GM12875 (cell line): ENCODE data around the gene GPC5.

Experiments
- H3K4me3 ChIP-seq: one replicate; pipeline ENCODE4 v1.5.1; 2011; ENCODE audit warnings: low read depth, low read length, control low read depth
- CTCF ChIP-seq: IDR thresholded peaks from 2 replicates; pipeline ENCODE4 v1.5.1; 2011; ENCODE audit warnings: low read depth, mild to moderate bottlenecking, control low read depth, inconsistent platforms, low read length, moderate library complexity, borderline replicate concordance; ENCODE audit not compliant: insufficient read depth

The GPC5 gene

GRCh38 chr13:92143766-92144165 is 745.3 kb downstream of the GPC5 start:
- no peak overlapping the region for H3K4me3 ChIP-seq
- TF ChIP-seq CTCF = no peak

- H3K4me3 ChIP-seq = no peak overlapping the region
- TF ChIP-seq CTCF = no peak
Measured at GRCh38 chr13:92150606-92151005, 752.2 kb downstream of the GPC5 start.

GRCh38 chr13:92158346-92158745 is 759.9 kb downstream of the GPC5 start:
- no peak for TF ChIP-seq CTCF
- H3K4me3 ChIP-seq = no peak overlapping the region

- H3K4me3 ChIP-seq = no peak overlapping the region
- TF ChIP-seq CTCF = no peak
Measured at GRCh38 chr13:92164822-92165221, 766.4 kb downstream of the GPC5 start.

- TF ChIP-seq CTCF = no peak
- H3K4me3 ChIP-seq = no peak overlapping the region
Measured at GRCh38 chr13:92172191-92172590, 773.8 kb downstream of the GPC5 start.

GRCh38 chr13:92173254-92173653 is 774.8 kb downstream of the GPC5 start:
- no peak for TF ChIP-seq CTCF

GRCh38 chr13:92175330-92175729 is 776.9 kb downstream of the GPC5 start:
- TF ChIP-seq CTCF = peak; percentile 18; the same call in 1 of the 2 replicates
- H3K4me3 ChIP-seq = no peak overlapping the region

More at GRCh38 chr13:92173254-92173653, 774.8 kb downstream of the GPC5 start:
- no peak overlapping the region for H3K4me3 ChIP-seq
